ENCODE results near the gene BACH2.
"Not testable (repeated sequence)": the region's sequence is repeated elsewhere in the genome, so short reads cannot be mapped to it uniquely, and the experiment has no call there.

BACH2 gene

DNA sequence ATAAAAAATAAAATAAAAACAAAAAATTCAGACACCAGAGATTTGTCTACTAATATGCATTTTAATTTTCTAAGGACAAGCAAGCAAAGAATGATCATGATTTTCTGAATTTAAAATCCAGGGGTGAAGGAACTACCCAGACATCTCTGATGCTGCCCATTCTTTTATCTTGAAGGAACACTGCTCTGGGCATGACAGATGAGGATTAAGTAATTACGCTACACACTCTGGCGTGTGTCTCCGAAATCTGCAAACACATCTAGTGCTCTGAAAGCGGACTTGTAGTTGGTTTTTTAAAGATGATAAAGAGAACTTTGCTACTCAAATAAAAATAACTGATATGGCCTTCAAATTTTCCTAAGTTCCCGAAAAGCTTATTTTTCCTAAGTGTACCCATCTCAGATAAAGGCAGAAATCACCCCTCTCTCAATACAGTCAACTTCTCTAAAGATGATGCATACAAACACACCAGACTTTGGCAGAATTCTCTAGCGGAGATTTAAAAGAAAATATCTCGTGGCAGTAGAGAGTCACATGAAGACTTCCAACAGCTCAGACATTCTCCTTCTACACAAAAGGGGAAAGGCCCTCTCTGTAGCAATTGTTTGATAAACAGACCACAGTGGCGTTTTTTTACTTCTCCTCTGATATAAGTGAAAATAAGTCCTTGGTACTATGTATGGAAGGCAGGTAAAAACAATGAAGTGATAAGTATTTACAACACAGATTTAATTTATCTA lies 133.8 kb downstream of the BACH2 start:
- no peak for DNase-seq (ENCODE audit: low read depth in 2 of 3, low spot score in 2 of 3)

DNA sequence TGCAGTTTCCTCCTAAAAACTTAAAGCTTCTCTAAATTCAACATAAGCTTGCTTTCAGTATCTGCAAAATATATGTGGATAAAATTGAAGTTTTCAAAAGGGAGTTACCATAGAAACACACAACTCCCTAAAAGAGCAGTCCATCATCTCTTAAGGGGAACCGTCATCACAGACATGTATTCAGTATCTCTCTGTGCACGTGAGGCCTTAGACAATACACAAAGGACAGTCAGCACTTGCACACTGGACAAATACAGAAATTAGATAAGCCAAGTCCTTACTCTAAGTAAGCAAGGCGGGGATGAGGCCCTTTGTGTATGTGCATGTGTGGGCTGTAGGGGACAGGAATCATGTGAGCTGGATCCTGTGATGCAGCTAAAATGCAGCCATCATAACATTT lies 136.6 kb downstream of the BACH2 start:
- DNase-seq (ENCODE audit: low read depth in 2 of 3, low spot score in 2 of 3), result no peak

DNA sequence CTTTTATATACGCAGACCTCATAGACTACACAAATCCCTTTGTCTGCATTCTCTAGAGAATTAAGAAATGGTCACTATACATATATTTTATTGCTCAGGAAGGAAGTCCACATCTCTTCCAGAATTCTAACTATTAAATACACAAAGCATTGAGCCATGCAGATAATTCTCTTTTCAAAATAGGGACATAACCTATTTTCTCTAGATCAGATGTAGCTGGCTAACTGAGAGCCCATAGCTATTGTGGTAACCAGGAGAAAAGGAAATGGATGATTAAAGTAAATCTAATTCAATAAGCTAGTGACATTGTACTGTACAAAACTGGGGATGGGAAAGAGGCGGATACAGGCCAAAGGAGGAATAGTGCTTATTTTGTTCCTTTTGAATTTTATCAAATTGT lies 137.2 kb downstream of the BACH2 start:
- DNase-seq (ENCODE audit: low read depth in 2 of 3, low spot score in 2 of 3), result no peak

GRCh38 chr6:90158936-90159335 lies 137.7 kb downstream of the BACH2 start:
- no peak for DNase-seq (ENCODE audit: low read depth in 2 of 3, low spot score in 2 of 3)

- DNase-seq (ENCODE audit: low read depth in 2 of 3, low spot score in 2 of 3), result no peak
Measured at GRCh38 chr6:90157441-90157840, 139.2 kb downstream of the BACH2 start.

GRCh38 chr6:90156861-90157260 lies 139.8 kb downstream of the BACH2 start:
- no peak for DNase-seq (ENCODE audit: low read depth in 2 of 3, low spot score in 2 of 3)

GRCh38 chr6:90154755-90155470 lies 141.7 kb downstream of the BACH2 start:
- DNase-seq (ENCODE audit: low read depth in 2 of 3, low spot score in 2 of 3), result no peak

- no peak for DNase-seq (ENCODE audit: low read depth in 2 of 3, low spot score in 2 of 3)
Measured at GRCh38 chr6:90151576-90152422, 144.8 kb downstream of the BACH2 start.

DNA sequence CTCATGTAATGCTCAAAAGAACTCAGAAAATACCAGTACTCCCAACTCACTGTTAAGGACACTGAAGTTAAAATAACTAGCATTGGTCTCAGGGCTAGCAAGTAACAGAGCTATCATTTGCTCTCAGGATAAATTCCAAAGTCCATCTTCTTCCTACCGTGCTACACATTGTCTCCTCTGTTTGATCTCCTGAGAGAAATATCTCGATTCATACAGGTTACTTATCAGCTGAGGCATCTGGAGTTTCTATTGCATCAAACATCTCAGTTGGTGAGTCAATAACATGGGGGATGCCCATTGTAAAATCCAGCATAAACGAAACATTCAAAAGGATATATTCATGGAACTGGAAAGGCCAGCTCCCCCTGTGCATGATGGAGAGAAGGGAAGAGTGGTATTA lies 147.4 kb downstream of the BACH2 start:
- no peak for DNase-seq (ENCODE audit: low read depth in 2 of 3, low spot score in 2 of 3)

DNA sequence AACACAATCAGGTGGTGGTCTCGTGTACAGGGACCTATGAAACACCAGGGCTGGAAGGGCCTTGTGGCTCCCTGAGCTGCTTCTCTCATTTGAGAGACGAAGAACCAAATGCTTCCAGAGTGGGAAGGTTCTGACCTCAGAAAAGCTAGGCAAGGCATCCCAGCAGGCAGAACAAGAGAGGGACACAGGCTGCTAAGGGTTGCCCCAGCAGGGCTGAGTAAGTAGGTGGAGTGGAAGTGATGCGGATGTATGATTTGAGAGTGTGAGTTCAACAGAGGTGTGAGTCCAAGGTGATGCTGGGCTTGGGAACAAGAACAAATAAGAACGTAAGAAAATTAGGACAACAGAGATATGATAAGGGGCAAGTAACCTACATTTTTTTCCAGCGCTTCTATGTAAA lies 147.8 kb downstream of the BACH2 start:
- DNase-seq (ENCODE audit: low read depth in 2 of 3, low spot score in 2 of 3), result no peak

- no peak for DNase-seq (ENCODE audit: low read depth in 2 of 3, low spot score in 2 of 3)
Measured at GRCh38 chr6:90146921-90147649, 149.6 kb downstream of the BACH2 start.

DNA sequence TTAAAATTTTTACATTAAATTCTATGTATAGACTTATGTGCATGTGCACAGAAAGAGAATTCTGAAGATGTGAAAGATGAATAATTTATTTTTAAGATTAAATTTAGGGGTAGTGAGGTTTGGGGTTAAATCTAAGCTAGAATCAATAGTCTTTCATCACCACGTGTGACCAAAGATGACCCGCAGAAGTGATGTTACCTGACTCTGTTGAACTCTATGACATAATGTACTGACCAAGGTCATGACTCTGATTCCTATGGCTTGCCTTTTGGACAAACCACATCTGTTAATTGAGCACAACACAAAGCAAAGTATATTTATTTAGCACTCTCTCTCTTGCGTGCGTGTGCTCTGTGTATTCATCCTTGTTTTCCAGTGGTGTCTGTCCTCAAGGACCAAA lies 150.6 kb downstream of the BACH2 start:
- DNase-seq (ENCODE audit: low read depth in 2 of 3, low spot score in 2 of 3), result no peak

DNA sequence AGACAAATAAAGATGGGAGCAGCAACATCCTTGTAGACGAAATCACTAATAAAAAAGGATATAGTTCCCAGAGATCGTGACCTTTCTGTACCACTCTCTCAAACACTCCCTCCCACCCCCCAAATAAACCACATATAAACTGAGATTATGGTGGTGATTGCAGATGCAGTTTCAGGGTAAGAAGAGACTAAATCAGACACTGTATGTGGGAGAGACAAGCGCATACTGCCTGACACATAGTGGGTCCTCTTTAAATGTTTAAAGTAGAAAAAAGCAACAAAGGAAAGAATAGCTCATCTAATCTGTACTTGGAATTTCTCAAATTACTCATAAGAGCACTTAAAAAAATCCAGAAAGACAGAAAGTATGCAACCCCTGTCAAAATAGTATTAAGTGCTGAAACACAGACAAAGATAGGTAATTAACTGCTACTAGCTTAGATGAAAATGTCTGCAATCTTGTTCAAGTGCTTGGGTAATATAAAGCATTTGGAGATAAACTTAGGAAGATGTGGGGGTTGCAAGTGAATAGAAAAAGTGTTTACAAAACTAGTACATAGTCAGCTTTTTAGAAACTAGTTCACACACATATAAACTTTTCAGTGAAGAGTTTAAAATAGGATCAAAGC lies 151.6 kb downstream of the BACH2 start:
- DNase-seq (ENCODE audit: low read depth in 2 of 3, low spot score in 2 of 3), result no peak

DNA sequence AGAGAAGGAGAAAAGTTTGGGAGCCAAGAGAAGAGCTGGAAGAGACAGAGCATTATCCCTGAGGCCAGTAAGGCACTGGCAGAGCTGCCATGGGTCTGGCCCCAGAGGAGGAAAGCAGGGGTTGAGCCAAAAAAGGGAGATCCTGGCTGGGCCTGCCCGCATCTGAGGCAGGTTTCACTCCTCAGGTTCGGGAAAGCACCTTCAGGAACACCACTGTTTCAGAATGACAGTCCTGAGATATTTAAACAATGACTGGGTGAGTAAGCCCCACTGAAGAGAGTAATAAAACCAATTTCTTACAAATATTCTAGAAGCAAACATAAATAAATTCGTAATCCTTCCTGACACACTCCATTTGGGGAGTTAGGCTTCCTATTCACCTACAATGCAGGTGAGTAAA lies 152.2 kb downstream of the BACH2 start:
- DNase-seq (ENCODE audit: low read depth in 2 of 3, low spot score in 2 of 3), result no peak

DNA sequence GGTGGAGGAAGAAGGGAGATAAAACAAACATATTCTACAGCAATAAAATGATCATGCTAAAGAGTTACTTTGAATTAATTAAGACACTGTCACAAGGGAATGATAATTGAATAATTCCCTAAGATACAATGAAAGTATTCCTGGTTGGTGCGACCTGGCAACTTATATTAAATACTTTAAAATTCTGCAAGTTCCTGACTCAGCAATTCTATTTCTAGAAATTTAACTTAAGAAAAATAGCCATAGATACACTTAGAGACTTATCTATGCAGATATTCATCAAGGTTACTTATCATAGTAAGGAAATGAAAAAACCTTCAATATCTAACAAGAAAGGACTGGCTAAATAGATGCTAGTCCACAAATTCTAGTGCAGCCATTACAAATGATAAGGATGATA lies 156.0 kb downstream of the BACH2 start:
- no peak for DNase-seq (ENCODE audit: low read depth in 2 of 3, low spot score in 2 of 3)

DNA sequence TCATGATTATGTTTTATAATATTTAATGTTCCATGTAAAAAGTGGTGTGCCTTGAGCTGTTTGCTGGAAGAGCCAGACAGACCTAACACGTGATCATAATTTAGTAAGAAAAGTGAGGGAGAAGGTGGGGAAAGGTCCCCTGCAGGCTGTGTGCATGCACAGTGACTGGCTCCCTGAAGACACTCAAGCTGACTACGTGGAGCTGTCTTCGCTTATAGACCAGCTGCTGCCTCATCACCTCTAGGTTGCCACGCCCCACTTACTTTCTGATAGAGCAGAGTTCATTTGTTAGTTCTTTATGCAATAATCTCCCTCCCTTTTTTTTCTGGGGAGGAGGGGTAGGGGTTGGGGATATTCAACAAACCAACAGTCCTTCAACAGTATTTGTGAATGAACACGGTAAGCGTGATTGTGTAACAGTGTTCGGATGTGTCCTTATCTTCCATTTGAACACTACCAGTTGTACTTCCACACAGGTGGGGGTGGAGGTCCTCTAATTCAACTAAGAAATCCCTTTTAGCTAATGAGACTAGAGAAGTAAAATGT lies 157.3 kb downstream of the BACH2 start:
- no peak for DNase-seq (ENCODE audit: low read depth in 2 of 3, low spot score in 2 of 3)

DNA sequence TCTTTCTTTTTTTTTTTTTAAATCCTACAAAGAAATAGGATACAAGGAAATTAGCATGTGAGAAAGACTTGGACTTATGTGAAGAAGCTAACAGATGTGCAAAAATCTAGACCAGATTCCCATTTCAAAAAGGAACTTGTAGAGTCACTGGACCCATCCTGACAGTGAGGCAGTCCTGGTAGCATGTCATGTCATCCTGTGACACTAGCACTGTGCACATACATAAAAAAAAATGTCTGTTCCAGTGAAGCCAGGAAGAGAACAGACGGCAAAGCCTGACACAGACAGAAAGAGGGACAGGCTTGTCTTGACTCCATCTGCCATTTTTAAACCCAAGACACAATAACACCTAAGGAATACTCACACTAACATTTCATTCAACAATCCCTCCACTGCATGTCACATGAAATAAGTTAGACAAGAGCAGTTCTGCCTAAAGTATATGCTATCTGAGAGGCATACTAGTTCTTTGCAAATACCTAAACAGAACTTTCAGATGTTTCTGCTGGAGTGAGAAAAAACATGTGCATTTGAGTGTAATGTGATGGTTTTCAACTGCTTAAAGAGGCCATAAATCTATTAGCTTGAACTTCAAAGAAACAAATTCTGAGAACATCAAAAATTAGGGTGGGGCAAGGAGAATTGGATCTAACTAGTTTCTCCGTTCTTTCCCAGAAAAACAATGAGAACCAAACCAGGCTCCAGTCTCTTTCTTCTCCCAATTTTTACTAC lies 159.6 kb downstream of the BACH2 start:
- no peak for DNase-seq (ENCODE audit: low read depth in 2 of 3, low spot score in 2 of 3)

DNA sequence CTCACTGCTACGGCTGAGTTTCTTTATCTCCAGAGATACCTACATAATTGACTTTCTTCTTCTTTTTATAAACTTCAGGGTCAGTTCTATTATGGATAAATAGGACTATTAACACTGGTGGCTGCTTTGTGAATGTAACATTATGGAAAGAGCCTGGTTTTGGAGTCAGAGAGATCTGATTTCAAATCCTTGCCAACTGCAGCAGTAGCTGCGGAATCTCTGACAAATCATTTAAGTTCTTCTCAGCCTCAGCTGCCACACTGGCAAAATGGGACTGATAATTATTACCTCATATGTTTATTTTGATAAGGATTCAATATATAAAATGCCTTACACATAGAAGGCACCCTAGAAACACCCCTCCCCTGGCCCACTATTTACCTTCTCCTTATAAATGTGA lies 160.5 kb downstream of the BACH2 start:
- no peak for DNase-seq (ENCODE audit: low read depth in 2 of 3, low spot score in 2 of 3)

GRCh38 chr6:90135667-90136066 lies 161.0 kb downstream of the BACH2 start:
- no peak for DNase-seq (ENCODE audit: low read depth in 2 of 3, low spot score in 2 of 3)

GRCh38 chr6:90133664-90134063 lies 163.0 kb downstream of the BACH2 start:
- not testable (repeated sequence) for DNase-seq (ENCODE audit: low read depth in 2 of 3, low spot score in 2 of 3)
